Measurements from ENCODE around the gene IGFL3. TPM values are rescaled to one million over a fixed set of nuclear protein-coding genes. Genes with fewer than 3 reads are reported as not detected.

The IGFL3 gene
- total RNA-seq, 1 donor from 2014 or later: not detected

DNA sequence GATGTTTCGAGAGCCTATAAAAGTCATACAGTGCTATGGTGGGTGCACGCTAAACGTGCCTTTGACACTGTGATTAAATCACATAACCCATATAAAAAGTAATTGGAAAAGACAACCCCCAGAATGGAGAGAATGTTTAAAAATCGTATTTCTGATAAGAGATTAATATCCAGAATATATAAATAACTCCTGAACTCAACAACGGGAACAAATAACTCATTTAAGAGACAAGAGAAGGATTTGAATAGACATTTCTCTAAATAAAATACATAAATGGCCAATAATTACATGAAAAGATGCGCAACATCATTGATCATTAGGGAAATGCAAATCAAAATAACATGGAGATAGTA is 46.7 kb downstream of the IGFL3 start:
- H3K36me3 ChIP-seq: no peaks in the 10 kb centered on the region
- H3K27me3 ChIP-seq (ENCODE audit: low read depth): peaks cover 98% of the 10 kb centered on the region
- TF ChIP-seq, protein P1, sequence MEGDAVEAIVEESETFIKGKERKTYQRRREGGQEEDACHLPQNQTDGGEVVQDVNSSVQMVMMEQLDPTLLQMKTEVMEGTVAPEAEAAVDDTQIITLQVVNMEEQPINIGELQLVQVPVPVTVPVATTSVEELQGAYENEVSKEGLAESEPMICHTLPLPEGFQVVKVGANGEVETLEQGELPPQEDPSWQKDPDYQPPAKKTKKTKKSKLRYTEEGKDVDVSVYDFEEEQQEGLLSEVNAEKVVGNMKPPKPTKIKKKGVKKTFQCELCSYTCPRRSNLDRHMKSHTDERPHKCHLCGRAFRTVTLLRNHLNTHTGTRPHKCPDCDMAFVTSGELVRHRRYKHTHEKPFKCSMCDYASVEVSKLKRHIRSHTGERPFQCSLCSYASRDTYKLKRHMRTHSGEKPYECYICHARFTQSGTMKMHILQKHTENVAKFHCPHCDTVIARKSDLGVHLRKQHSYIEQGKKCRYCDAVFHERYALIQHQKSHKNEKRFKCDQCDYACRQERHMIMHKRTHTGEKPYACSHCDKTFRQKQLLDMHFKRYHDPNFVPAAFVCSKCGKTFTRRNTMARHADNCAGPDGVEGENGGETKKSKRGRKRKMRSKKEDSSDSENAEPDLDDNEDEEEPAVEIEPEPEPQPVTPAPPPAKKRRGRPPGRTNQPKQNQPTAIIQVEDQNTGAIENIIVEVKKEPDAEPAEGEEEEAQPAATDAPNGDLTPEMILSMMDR (IDR thresholded peaks at IDR 0.05; ENCODE audit: borderline replicate concordance): no peak
- intact Hi-C loops (cut with micrococcal nuclease): no loop called here
- no peak overlapping the region for H3K27ac ChIP-seq (replicated peaks)
- DNase-seq: no peak
- H3K4me1 ChIP-seq: peaks cover 8% of the 10 kb centered on the region
- peaks cover 5% of the 10 kb centered on the region for H3K9me3 ChIP-seq (replicated peaks)
- H3K4me3 ChIP-seq: peak overlapping the region; percentile 30

DNA sequence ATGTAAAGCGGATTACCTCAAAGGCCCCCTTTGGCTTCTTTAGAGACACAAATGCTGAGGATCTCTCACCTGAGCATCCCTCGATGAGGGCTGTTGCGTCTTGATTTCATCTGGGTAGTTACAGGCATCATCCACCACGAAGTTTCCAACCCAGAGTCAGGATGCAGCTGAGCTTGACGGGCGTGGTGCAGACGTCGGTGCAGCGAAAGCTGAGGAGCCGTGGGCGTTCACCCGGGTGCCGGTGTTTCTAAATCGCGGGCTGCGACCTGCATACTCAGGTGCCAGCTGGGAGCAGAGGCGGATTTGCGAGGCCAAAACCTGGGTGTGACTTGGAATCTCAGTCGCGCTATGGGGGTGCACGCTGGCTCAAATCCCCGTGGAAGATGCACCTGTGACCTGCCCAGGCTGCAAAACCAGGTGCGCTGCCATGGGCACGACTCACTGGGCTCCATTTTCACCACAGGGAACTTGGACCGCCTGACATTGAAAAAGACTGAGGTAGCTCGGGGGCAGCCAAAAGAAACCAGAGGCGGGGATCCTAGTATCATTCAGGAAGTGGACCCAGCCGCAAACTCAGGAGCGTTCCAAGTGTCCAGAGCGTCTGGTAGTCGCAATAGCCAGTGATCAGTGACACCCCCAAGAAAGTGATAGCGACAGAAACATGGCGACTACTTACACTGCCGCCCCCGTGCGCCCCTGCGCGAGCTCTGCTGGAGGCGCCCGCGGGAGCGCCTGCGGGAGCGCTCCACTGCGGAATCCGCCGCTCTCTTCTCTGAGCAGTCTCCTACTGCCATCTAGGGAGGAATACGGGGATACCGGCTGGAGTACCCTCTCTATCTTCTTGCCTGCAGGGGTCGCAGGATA is 47.3 kb downstream of the IGFL3 start:
- Histone ChIP-seq H3K36me3 (no peaks in the 10 kb centered on the region), H3K9me3 (replicated peaks) (peaks cover 5% of the 10 kb centered on the region), H3K4me1 (peaks cover 8% of the 10 kb centered on the region), H3K27ac (replicated peaks) (no peak overlapping the region), H3K4me3 (peak overlapping the region; percentile 30), H3K27me3 (ENCODE audit: low read depth) (peaks cover 98% of the 10 kb centered on the region)
- TF ChIP-seq, protein P1 (IDR thresholded peaks at IDR 0.05; ENCODE audit: borderline replicate concordance): peak; percentile 66
- intact Hi-C loops (cut with micrococcal nuclease): no loop called here
- DNase-seq: no peak

DNA sequence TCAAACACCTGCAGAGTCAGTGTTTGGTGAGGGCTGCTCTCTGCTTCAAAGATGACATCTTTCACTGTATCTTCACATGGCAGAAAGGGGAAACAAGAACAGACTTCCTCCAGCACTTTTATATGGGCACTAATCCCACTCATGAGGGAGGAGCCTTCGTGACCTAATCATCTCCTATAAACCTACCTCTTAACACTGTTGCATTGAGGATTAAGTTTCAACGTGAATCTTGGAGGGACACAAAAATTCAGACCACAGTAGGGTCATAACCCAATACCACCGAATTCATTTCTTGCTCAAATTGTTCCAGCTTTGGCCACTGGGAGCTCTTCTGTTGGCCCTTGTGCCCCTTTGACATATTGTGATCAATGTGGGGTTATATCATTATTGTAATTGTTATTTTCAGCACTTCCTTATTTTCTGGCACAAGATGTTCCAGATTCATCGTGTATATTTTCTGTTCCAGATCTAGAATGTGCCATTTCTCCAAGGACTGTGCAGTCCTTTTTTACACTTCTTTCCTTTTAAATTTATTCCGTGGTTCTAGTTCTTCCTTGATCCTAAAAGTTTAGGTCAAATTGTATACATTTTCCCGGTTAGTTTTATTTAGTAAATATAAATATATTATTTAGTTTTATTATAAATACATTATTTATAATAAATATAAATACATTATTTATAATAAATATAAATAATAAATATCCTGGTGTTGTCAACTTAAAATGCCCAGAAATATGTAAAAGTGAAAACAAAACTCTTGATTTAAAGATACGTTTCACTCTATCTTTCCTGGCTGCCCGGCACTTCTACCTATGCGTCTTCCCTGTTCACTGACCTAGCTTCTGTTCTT is 48.2 kb downstream of the IGFL3 start:
- H3K27me3 ChIP-seq (ENCODE audit: low read depth): peaks cover 99% of the 10 kb centered on the region
- TF ChIP-seq, protein P1 (IDR thresholded peaks at IDR 0.05; ENCODE audit: borderline replicate concordance): no peak
- no peaks in the 10 kb centered on the region for H3K36me3 ChIP-seq
- H3K4me3 ChIP-seq: no peak overlapping the region
- intact Hi-C loops (cut with micrococcal nuclease): no loop called here
- DNase-seq: no peak
- no peak overlapping the region for H3K27ac ChIP-seq (replicated peaks)
- H3K9me3 ChIP-seq (replicated peaks): peaks cover 5% of the 10 kb centered on the region
- H3K4me1 ChIP-seq: peaks cover 8% of the 10 kb centered on the region

DNA sequence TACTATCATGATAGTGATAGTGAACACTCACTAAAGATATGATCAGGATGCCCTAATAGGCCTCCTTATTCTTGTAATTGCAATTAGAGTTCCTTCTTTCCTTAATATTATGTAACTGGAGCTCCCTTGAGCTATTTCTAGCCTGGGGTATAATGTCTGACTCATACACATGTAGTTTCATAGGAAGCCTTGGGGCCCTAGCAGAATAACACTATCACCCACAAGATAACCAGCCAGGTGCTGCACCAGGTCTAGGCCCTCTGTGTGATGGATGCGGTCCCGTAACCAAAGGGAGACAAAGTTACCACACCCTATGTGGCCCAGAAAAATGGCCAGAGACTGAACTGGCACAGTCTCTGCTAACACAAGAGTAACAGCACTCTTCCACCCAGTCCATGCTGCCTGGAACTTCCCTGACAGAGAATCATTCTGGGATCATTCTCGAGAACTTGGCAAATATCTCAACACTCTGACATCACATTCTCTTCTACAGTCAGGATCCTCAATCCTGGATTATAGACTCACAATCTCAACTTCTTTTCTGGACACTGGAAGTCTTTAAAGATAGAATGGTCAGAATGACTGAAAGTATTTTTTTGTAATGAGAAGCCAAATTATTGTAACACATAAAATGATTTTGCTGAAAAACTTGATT is 51.1 kb downstream of the IGFL3 start:
- TF ChIP-seq, protein P1 (IDR thresholded peaks at IDR 0.05; ENCODE audit: borderline replicate concordance): no peak
- no peaks in the 10 kb centered on the region for H3K9me3 ChIP-seq (replicated peaks)
- no peak overlapping the region for H3K27ac ChIP-seq (replicated peaks)
- no peaks in the 10 kb centered on the region for H3K36me3 ChIP-seq
- peaks cover 8% of the 10 kb centered on the region for H3K4me1 ChIP-seq
- intact Hi-C loops (cut with micrococcal nuclease): no loop called here
- no peak overlapping the region for H3K4me3 ChIP-seq
- DNase-seq: no peak
- peaks cover 99% of the 10 kb centered on the region for H3K27me3 ChIP-seq (ENCODE audit: low read depth)

Other genes with a start within 250 kb of the IGFL3 start
- 18.5 TPM for gene IRF2BP1, start 238.5 kb downstream of the IGFL3 start, total RNA-seq
- gene MYPOP, start 222.1 kb downstream of the IGFL3 start, total RNA-seq: 16.2 TPM
- not detected for gene NANOS2, start 209.9 kb downstream of the IGFL3 start, total RNA-seq
- gene NOVA2, start 150.8 kb downstream of the IGFL3 start, total RNA-seq: 5.0 TPM
- gene CCDC61, start 129.2 kb downstream of the IGFL3 start, total RNA-seq: 8.7 TPM
- not detected for gene PGLYRP1, start 101.6 kb downstream of the IGFL3 start, total RNA-seq
- gene IGFL4, start 83.7 kb downstream of the IGFL3 start, total RNA-seq: not detected
- not detected for gene IGFL2, start 23.6 kb upstream of the IGFL3 start, total RNA-seq
- gene IGFL1, start 105.1 kb upstream of the IGFL3 start, total RNA-seq: not detected
- 87.7 TPM for gene HIF3A, start 172.4 kb upstream of the IGFL3 start, total RNA-seq
- gene PPP5C, start 222.4 kb upstream of the IGFL3 start, total RNA-seq: 70.8 TPM

Measured in left ventricle myocardium inferior (tissue), 1 donor.